ENCODE results near the gene DIPK1A. TPM values are rescaled to one million over a fixed set of nuclear protein-coding genes. Genes with fewer than 3 reads are reported as not detected.

The DIPK1A gene
- polyA plus RNA-seq, result 112 and 115 TPM in 2 replicates

DNA sequence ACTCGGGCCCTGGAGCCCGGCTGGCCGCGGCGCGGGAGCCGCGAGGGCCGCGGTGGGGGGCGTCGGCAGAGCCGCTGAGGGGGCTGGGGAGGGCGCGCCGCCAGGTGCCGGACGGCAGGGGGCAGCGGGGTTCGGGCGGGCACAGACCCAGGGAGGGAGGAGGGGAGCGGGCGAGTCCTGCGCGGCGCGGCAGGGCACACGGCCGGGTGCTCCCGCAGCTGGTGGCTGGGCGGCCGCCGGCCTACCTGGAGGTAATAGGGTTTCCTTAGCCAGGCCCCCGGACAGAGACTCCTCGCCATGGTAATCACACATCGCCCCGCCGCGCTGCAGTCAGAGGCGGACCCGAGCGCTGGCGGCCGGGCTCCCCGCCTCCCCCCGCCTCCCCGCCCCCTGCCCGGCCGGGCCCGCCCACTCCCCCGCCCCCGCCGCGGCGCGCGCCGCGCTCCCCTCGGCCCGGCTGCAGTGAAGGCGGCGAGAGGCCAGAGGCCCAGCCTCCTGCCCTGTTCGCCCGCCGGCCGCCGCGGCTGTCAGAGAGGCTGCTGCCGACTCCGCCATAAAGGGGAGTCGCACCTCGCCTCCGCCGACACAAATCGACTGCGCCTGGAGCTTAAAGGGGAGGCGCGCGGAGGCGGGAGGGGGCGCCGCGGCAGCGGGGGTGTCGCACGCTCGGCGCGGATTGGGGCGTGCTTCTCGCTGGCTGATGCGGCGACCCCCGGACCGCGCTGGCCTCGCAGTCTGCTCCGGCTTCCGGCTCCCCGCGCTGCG lies at the start of gene DIPK1A:
DIPK1A (minus strand) TSS at position 332 of the 765 bp plus-strand sequence; CDS start at position 299, 33 bp downstream.

DNA sequence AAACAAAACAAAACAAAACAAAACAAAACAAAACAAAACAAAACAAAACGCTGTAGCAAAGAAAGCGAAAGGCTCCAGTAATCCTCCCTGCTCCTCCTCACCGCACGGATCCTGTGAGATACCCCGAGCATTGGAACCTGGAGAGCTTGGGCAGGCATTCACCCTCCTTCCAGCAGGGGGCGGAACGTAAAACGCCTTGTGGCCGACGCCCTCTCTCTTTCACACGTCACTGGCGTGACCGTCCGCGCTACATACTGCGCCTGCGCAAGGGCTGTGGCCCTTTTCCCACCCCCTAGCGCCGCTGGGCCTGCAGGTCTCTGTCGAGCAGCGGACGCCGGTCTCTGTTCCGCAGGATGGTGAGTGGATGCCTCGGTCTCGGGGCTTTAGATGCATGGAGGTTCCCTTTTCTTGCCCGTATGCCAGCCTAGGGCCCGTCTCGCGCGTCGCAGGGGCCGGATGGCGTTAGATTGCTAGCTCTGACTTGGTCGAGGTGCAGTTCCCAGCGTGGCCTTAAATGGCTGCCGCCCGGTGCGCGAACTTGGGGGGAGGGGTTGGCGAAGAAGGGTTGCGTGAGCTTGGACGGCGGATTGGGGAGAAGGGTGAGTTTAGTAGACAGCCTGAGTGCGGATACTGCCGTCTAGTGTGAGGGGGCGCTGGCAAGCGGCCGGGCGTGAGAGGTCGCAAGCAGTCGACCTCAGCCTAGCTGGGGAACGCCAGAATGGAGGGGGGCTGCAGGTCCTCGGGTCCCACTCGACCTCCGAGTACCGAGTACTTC lies 129.3 kb downstream of the DIPK1A start, which contains the start of gene RPL5:
RPL5 (plus strand) TSS at position 279 of the 775 bp plus-strand sequence; CDS start at position 354, 75 bp downstream.

Other genes starting within 250 kb of the DIPK1A start
- gene EVI5, start 176.4 kb downstream of the DIPK1A start, polyA plus RNA-seq, result 10.9 and 15.7 TPM in 2 replicates
- gene RPL5, start 129.4 kb downstream of the DIPK1A start, polyA plus RNA-seq, result 732 and 816 TPM in 2 replicates
- gene MTF2, start 117.8 kb upstream of the DIPK1A start, polyA plus RNA-seq, result 24.6 and 38.3 TPM in 2 replicates
- 41.6 and 42.0 TPM in 2 replicates for gene TMED5, start 219.0 kb upstream of the DIPK1A start, polyA plus RNA-seq
- 2.4 and 2.6 TPM in 2 replicates for gene CCDC18, start 219.3 kb upstream of the DIPK1A start, polyA plus RNA-seq